PFSK-1 (cell line): Measurements from ENCODE around the gene CDH2.

Experiments
- FOXP2 ChIP-seq: optimal IDR thresholded peaks from 2 replicates; pipeline ENCODE3; 2011; ENCODE audit warnings: borderline replicate concordance, control low read depth, inconsistent platforms; ENCODE audit not compliant: insufficient read depth; ENCODE audit errors: extremely low read length, extremely low read depth
- POLR2AphosphoS5 ChIP-seq: IDR thresholded peaks from 2 replicates; pipeline ENCODE4 v1.6.1; 2012; ENCODE audit warnings: low read depth, mild to moderate bottlenecking, control low read depth, low read length, moderate library complexity
- SIN3A ChIP-seq: IDR thresholded peaks from 2 replicates; pipeline ENCODE4 v1.6.1; 2012; ENCODE audit warnings: mild to moderate bottlenecking, low read length, moderate library complexity, borderline replicate concordance; ENCODE audit not compliant: insufficient read depth
- TAF1 ChIP-seq: IDR thresholded peaks from 2 replicates; pipeline ENCODE4 v1.6.1; 2012; ENCODE audit warnings: low read length, control low read depth, borderline replicate concordance; ENCODE audit not compliant: insufficient read depth
- TF ChIP-seq, protein P1 (sequence below), 2 experiments: IDR thresholded peaks; 2 replicates each; pipeline versions ENCODE4 v1.6.1 to v1.8.0; 2011 to 2012; ENCODE audit warnings: low read depth in 2 of 2, low read length in 2 of 2, control low read depth in 1 of 2, inconsistent platforms in 1 of 2, mild to moderate bottlenecking in 1 of 2, moderate library complexity in 1 of 2; ENCODE audit not compliant: insufficient read depth in 1 of 2

Gene CDH2

GRCh38 chr18:28005164-28005563 is 171.8 kb downstream of the CDH2 start:
- TF ChIP-seq, protein P1, sequence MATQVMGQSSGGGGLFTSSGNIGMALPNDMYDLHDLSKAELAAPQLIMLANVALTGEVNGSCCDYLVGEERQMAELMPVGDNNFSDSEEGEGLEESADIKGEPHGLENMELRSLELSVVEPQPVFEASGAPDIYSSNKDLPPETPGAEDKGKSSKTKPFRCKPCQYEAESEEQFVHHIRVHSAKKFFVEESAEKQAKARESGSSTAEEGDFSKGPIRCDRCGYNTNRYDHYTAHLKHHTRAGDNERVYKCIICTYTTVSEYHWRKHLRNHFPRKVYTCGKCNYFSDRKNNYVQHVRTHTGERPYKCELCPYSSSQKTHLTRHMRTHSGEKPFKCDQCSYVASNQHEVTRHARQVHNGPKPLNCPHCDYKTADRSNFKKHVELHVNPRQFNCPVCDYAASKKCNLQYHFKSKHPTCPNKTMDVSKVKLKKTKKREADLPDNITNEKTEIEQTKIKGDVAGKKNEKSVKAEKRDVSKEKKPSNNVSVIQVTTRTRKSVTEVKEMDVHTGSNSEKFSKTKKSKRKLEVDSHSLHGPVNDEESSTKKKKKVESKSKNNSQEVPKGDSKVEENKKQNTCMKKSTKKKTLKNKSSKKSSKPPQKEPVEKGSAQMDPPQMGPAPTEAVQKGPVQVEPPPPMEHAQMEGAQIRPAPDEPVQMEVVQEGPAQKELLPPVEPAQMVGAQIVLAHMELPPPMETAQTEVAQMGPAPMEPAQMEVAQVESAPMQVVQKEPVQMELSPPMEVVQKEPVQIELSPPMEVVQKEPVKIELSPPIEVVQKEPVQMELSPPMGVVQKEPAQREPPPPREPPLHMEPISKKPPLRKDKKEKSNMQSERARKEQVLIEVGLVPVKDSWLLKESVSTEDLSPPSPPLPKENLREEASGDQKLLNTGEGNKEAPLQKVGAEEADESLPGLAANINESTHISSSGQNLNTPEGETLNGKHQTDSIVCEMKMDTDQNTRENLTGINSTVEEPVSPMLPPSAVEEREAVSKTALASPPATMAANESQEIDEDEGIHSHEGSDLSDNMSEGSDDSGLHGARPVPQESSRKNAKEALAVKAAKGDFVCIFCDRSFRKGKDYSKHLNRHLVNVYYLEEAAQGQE (IDR thresholded peaks at IDR 0.05; ENCODE audit: insufficient read depth in 1 of 2, low read depth in 2 of 2, low read length in 2 of 2), result no peak
- TF ChIP-seq TAF1 (no peak), FOXP2 (no peak), POLR2AphosphoS5 (no peak), SIN3A (no peak)

- TF ChIP-seq SIN3A (no peak), FOXP2 (no peak), POLR2AphosphoS5 (no peak)
Observed at GRCh38 chr18:28004606-28005005, 172.3 kb downstream of the CDH2 start.

GRCh38 chr18:28003451-28003850 is 173.5 kb downstream of the CDH2 start:
- TF ChIP-seq FOXP2 (no peak), TAF1 (no peak), SIN3A (no peak), POLR2AphosphoS5 (no peak)
- TF ChIP-seq, protein P1 (IDR thresholded peaks at IDR 0.05; ENCODE audit: insufficient read depth in 1 of 2, low read depth in 2 of 2, low read length in 2 of 2), result no peak

- TF ChIP-seq TAF1, result no peak
- TF ChIP-seq POLR2AphosphoS5, result no peak
- no peak for TF ChIP-seq FOXP2
- no peak for TF ChIP-seq SIN3A
- TF ChIP-seq, protein P1 (IDR thresholded peaks at IDR 0.05; ENCODE audit: insufficient read depth in 1 of 2, low read depth in 2 of 2, low read length in 2 of 2), result no peak
Observed at GRCh38 chr18:28002841-28003240, 174.1 kb downstream of the CDH2 start.

- TF ChIP-seq, protein P1 (IDR thresholded peaks at IDR 0.05; ENCODE audit: insufficient read depth in 1 of 2, low read depth in 2 of 2, low read length in 2 of 2), result no peak
- no peak for TF ChIP-seq SIN3A
- TF ChIP-seq FOXP2, result no peak
- no peak for TF ChIP-seq TAF1
- TF ChIP-seq POLR2AphosphoS5, result no peak
Observed at GRCh38 chr18:27996801-27997272, 180.1 kb downstream of the CDH2 start.
